C4-2B (cell line): ENCODE results near the gene COPB2.

ENCODE experiments used
- CTCF ChIP-seq: fragments of 450-650 bp; conservative IDR thresholded peaks from 2 replicates; pipeline ENCODE4 v1.5.1; 2017; ENCODE audit warnings: mild to moderate bottlenecking
- ZFX ChIP-seq: fragments of 450-650 bp; IDR thresholded peaks from 2 replicates; pipeline ENCODE4 v1.6.1; 2017

DNA sequence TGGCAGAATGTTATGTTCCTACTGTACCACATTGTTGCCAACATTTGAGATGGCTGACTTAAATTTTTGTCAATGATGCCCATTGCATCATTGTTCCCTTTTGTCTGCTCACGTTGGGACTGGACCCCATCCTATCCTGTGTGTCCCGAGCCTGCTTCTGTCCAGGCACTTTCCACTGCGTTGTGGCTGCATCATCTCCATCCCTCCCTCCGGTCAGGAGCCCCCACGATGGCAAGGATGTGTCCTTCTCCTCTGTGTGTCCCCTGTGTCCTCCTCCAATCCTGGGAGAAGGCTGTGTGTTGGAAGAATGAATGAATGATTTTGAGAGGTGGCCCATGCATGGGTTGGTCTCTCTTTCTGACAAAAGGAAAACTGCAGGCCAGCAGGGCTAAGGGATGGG lies 65.0 kb downstream of the COPB2 start:
- TF ChIP-seq CTCF: no peak
- TF ChIP-seq ZFX: no peak
